Esophagus squamous epithelium (tissue), 5 donors: ENCODE results near the gene LAMA3. TPM values are rescaled to one million over a fixed set of nuclear protein-coding genes. Genes with fewer than 3 reads are reported as not detected.

ENCODE experiments used
- DNase-seq: peaks from one replicate; lab custom pipeline; 2025; lab: John Stamatoyannopoulos, UW
- H3K27ac ChIP-seq, 4 donors: fragments of 200-600 bp; sonication (generic); one replicate each; pipeline ENCODE4 v1.5.1; 2016 to 2019; ENCODE audit warnings: mild to moderate bottlenecking in 1 of 4
- H3K27me3 ChIP-seq, 4 donors: fragments of 200-600 bp; sonication (generic); 1 replicate in 3 of 4; 2 replicates in 1 of 4; pipeline versions ENCODE4 v1.5.1 to v1.6.0; 2017 to 2021; ENCODE audit warnings: antibody characterized with exemption in 1 of 4
- H3K36me3 ChIP-seq, 3 donors: fragments of 200-600 bp; sonication (generic); one replicate each; pipeline ENCODE4 v1.5.1; 2016 to 2019
- H3K4me1 ChIP-seq, 3 donors: fragments of 200-600 bp; sonication (generic); one replicate each; pipeline ENCODE4 v1.5.1; 2017 to 2019
- H3K4me3 ChIP-seq, 4 donors: fragments of 200-600 bp; sonication (generic); 1 replicate in 3 of 4; 2 replicates in 1 of 4; pipeline ENCODE4 v1.5.1; 2016 to 2019; ENCODE audit warnings: mild to moderate bottlenecking in 2 of 4, moderate library complexity in 1 of 4
- H3K9me3 ChIP-seq, 3 donors: fragments of 200-600 bp; sonication (generic); one replicate each; pipeline ENCODE4 v1.5.1; 2016 to 2019
- CTCF ChIP-seq, 6 experiments: fragments of 450-650 bp in 4 of 6; fragments of 200-600 bp in 2 of 6; sonication (generic) in 2 of 6; IDR thresholded peaks; one replicate each; pipeline ENCODE4 v1.5.1; 2016 to 2019; ENCODE audit warnings: antibody characterized with exemption in 6 of 6, mild to moderate bottlenecking in 4 of 6, moderate library complexity in 4 of 6
- POLR2A ChIP-seq, 4 donors: fragments of 450-650 bp; IDR thresholded peaks; one replicate each; pipeline ENCODE4 v1.6.1; 2017; ENCODE audit warnings: antibody characterized with exemption in 4 of 4, mild to moderate bottlenecking in 4 of 4, moderate library complexity in 3 of 4
- WGBS, 2 donors: methylation state at CpG; one replicate each; pipeline ENCODE4 v1.1.5; 2018; 5-methylcytosine and 5-hydroxymethylcytosine counted together
- intact Hi-C: fragments of 100-400 bp; cut with DNase I; formaldehyde crosslinking; loops from one replicate; pipeline ENCODE4 v1.15.0; 2022
- total RNA-seq, 4 donors: library from RNA; depleted of rRNA; stranded (reverse); fragments of >200 nt; gene quantifications; one replicate each; pipeline ENCODE4 v1.1.0, GENCODE V29; 2016
- donor health status: DM: yes; HTN: yes; CAD: no.

The LAMA3 gene
- total RNA-seq, 4 donors from 2014 or later = 28.7 to 81.3 (median 44.8) TPM

- intact Hi-C loops = no loop called here
- H3K9me3 ChIP-seq = no peaks in the 10 kb centered on the region
- H3K4me3 ChIP-seq = no peak overlapping the region
- peaks cover 0 to 7% (median 0%) of the 10 kb centered on the region in 3 donors for H3K4me1 ChIP-seq
- H3K27me3 ChIP-seq = no peaks in the 10 kb centered on the region
- TF ChIP-seq POLR2A (IDR thresholded peaks at IDR 0.05) = no peak
- TF ChIP-seq CTCF (IDR thresholded peaks at IDR 0.05) = no peak
- 68 to 77% methylated on average over 4 of the region's 4 CpGs for WGBS, 2 donors
- DNase-seq = no peak
- peaks cover 8 to 88% (median 20%) of the 10 kb centered on the region in 3 donors for H3K36me3 ChIP-seq
- no peak overlapping the region for H3K27ac ChIP-seq
Measured at GRCh38 chr18:23916338-23916737, 227.1 kb downstream of the LAMA3 start.

GRCh38 chr18:23918395-23919032 is 229.3 kb downstream of the LAMA3 start:
- Histone ChIP-seq H3K27ac (no peak overlapping the region), H3K4me1 (peaks cover 0 to 7% (median 0%) of the 10 kb centered on the region in 3 donors), H3K27me3 (no peaks in the 10 kb centered on the region), H3K36me3 (peaks cover 0 to 90% (median 14%) of the 10 kb centered on the region in 3 donors), H3K4me3 (no peak overlapping the region), H3K9me3 (no peaks in the 10 kb centered on the region)
- intact Hi-C loops = no loop called here
- DNase-seq = no peak
- TF ChIP-seq CTCF (IDR thresholded peaks at IDR 0.05) = peak; percentile 36 to 83 (median 78)
- no peak for TF ChIP-seq POLR2A (IDR thresholded peaks at IDR 0.05)
- 12 to 31% methylated on average over 8 to 10 of the region's 10 CpGs for WGBS, 2 donors

- no peak overlapping the region for H3K27ac ChIP-seq
- H3K4me3 ChIP-seq = no peak overlapping the region
- DNase-seq = no peak
- H3K27me3 ChIP-seq = no peaks in the 10 kb centered on the region
- no peak for TF ChIP-seq POLR2A (IDR thresholded peaks at IDR 0.05)
- TF ChIP-seq CTCF (IDR thresholded peaks at IDR 0.05) = peak in 1 of 6 experiments; percentile 8
- intact Hi-C loops = loop anchor here (10.0 kb wide), 1 partner anchor 295 kb away; no protein-coding TSS in a partner anchor
- H3K4me1 ChIP-seq = peaks cover 0 to 7% (median 0%) of the 10 kb centered on the region in 3 donors
- 45 to 50% methylated on average over 4 of the region's 4 CpGs for WGBS, 2 donors
- peaks cover 0 to 89% (median 9%) of the 10 kb centered on the region in 3 donors for H3K36me3 ChIP-seq
- H3K9me3 ChIP-seq = no peaks in the 10 kb centered on the region
Measured at GRCh38 chr18:23920054-23920453, 230.8 kb downstream of the LAMA3 start.

GRCh38 chr18:23921716-23922285 is 232.5 kb downstream of the LAMA3 start:
- no peak overlapping the region for H3K4me3 ChIP-seq
- WGBS, 2 donors = 88 to 89% methylated on average over 12 of the region's 12 CpGs
- no peak for DNase-seq
- intact Hi-C loops = loop anchor here (10.0 kb wide), 1 partner anchor 297 kb away; no protein-coding TSS in a partner anchor
- H3K36me3 ChIP-seq = peaks cover 0 to 87% (median 3%) of the 10 kb centered on the region in 3 donors
- H3K27ac ChIP-seq = no peak overlapping the region
- no peaks in the 10 kb centered on the region for H3K9me3 ChIP-seq
- H3K4me1 ChIP-seq = peaks cover 0 to 7% (median 0%) of the 10 kb centered on the region in 3 donors
- TF ChIP-seq CTCF (IDR thresholded peaks at IDR 0.05) = no peak
- no peak for TF ChIP-seq POLR2A (IDR thresholded peaks at IDR 0.05)
- no peaks in the 10 kb centered on the region for H3K27me3 ChIP-seq

GRCh38 chr18:23922939-23923338 is 233.7 kb downstream of the LAMA3 start:
- Histone ChIP-seq H3K9me3 (no peaks in the 10 kb centered on the region), H3K4me1 (peaks cover 0 to 7% (median 0%) of the 10 kb centered on the region in 3 donors), H3K27ac (no peak overlapping the region), H3K36me3 (peaks cover 0 to 92% (median 3%) of the 10 kb centered on the region in 3 donors), H3K4me3 (no peak overlapping the region), H3K27me3 (no peaks in the 10 kb centered on the region)
- no peak for DNase-seq
- TF ChIP-seq POLR2A (IDR thresholded peaks at IDR 0.05) = no peak
- no peak for TF ChIP-seq CTCF (IDR thresholded peaks at IDR 0.05)
- intact Hi-C loops = loop anchor here (10.0 kb wide), 1 partner anchor 298 kb away; no protein-coding TSS in a partner anchor
- WGBS, 2 donors = 71 to 80% methylated on average over 1 of the region's 1 CpG
